Activated effector memory CD4-positive, alpha-beta T cell treated with anti-CD3 and anti-CD28 coated beads, Interleukin-2, amount 50 U/mL, for 16 hours (primary cell): ENCODE data around the gene ASIC3.

Source experiments
- DNase-seq: peaks from one replicate; pipeline ENCODE4 v3.0.0-alpha.2; 2020

Gene ASIC3

GRCh38 chr7:151087245-151088018, 39.1 kb downstream of the ASIC3 start:
- peak; percentile 75 for DNase-seq

DNA sequence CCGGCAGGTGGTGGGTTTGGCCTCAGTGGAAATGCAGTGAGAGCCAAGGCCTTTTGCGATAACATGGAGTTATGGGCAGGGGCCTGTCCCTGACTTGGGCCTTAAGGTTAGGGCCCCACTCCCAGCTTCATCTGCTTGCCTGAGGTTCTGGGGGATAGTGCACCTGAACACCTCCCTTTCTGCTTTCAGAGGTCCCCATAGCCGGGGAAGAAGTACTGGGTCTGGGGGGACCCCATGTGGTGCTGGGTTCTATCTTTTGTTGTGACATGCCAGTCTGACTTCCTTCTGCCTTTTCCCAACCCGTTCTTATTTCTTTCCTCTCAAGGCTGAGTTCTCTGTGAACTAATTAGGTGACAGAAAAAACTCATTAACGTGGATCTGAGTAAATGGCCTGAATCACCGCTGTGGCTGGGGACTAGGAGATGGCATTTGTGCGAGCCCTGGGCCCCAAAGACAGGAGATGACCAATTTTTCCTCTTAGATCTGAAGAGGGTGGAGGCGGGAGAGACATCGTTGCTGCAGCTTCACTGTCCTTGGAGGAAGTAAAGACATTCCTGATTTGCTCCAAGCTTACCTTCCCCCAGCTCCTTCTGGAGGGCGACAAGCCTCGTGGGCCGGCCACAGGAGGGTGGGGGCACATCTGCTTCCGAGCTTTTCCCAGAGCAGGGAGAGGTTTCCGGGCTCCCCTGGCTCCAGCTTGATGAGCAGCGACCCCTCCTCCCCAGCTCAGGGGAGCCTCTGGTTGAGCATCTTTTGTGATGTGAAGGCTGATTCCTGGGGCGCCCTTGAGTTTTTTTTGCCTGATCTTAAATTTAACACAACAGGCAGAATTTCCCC, 39.9 kb downstream of the ASIC3 start:
- no peak for DNase-seq

GRCh38 chr7:151088856-151089699, 40.7 kb downstream of the ASIC3 start:
- DNase-seq = no peak

- DNase-seq = no peak
These were observed 41.8 kb downstream of the ASIC3 start for GRCh38 chr7:151089893-151090730.

DNA sequence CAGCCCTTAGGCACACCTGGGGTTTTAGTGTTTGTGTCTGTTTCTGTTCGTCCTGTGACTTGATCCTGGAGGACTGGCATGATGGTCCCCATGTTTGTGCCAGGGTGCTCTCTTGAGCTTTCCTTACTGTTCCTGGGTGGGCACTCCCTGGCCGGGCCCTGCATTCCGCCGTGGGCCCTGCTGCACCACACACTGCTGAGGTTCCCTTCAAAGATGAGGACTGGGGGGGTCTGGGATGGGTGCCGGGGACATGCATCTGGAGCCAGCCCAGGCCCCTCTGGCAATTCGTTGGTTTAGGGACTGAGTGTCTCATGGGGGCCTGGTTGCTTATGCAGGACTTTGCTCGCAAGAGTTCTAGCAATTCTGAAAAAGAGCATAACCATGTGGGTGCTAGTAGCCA, 42.7 kb downstream of the ASIC3 start:
- DNase-seq = no peak

GRCh38 chr7:151091431-151091830, 43.1 kb downstream of the ASIC3 start:
- DNase-seq = no peak

- no peak for DNase-seq
These were observed 43.7 kb downstream of the ASIC3 start for GRCh38 chr7:151091988-151092387.

GRCh38 chr7:151093748-151094147, 45.4 kb downstream of the ASIC3 start:
- DNase-seq = no peak

DNA sequence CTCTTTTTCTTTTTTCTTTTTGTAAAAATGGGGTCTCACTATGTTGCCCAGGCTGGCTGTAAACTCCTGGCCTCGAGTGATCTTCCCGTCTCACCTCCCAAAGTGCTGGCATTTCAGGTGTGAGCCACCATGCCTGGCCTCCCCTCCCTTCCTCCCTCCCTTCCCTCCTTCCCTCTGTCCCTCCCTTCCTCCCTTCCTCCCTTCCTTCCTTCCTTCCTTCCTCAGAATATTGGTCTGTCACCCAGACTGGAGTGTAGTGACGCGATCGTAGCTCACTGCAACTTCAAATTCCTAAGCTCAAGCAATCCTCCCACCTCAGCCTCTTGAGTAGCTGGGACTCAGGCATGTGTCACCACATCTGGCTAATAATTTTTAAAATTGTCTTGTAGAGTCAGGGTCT, 46.3 kb downstream of the ASIC3 start:
- DNase-seq = no peak

- no peak for DNase-seq
These were observed 46.9 kb downstream of the ASIC3 start for GRCh38 chr7:151095123-151095797.

DNA sequence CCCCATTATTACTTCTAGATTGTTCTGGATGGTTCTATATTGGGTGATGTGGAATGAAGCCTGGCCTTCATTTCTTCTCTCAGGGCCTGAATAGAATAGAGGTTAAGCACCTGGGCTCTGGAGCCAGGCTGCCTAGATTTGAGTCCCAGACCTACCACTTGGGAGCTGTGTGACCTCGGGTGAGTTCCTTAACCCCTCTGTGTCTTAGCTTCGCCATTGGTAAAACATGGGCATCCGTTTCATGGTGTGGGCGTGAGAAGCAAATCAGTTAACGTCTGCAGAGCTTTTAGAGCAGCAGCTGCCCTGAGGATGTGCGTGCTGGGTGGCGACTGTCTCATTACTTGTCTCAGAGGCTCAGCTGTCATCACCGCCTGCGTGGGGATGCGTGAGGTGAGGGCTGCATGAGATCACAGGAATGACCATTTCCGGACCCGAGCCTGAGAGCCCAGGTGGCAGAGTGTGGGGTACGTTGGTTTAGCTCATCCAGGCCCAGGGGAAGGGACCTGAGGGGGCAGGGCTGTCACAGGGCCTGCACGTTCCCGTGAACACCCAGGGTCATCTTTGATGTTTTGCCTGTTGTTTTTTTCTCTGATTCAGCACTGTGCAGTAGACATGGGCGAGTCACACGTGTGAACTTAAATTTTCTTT, 47.6 kb downstream of the ASIC3 start:
- no peak for DNase-seq

DNA sequence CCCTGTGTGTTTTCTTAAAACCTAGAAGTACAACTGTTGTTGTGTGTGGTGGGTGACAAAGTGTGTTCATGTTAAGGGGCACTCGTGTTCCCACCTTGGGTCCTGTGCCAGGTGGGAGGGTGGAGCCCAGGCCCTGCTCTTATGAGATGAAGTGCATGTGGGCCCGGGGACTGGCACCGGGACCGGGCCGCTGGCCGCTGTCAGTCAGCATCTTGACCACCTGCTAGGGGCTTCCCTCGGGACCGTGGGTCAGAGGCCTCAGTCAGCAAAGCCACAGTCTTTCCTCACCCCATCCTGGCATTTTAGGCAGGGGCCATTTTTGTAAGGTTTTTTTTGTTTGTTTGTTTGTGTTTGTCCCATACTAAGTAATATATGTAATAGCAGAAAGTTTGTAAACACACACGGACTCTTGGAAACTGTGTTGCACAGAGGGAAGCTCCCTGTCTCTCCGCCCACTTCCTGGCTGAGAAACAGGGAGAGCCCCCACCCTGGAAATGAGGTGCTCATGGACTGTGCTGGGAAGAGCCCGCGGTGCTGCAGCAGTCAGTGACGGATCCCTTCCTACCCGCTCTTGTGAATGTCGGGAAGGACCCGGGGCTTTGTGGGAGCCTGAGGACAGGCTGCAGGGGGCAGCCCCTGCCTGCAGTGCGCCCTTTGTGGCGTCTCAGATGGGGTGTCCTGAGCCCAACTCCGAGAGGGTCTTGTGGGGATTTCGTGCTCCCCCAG, 51.3 kb downstream of the ASIC3 start:
- no peak for DNase-seq

GRCh38 chr7:151100921-151101320, 52.6 kb downstream of the ASIC3 start:
- DNase-seq = no peak

DNA sequence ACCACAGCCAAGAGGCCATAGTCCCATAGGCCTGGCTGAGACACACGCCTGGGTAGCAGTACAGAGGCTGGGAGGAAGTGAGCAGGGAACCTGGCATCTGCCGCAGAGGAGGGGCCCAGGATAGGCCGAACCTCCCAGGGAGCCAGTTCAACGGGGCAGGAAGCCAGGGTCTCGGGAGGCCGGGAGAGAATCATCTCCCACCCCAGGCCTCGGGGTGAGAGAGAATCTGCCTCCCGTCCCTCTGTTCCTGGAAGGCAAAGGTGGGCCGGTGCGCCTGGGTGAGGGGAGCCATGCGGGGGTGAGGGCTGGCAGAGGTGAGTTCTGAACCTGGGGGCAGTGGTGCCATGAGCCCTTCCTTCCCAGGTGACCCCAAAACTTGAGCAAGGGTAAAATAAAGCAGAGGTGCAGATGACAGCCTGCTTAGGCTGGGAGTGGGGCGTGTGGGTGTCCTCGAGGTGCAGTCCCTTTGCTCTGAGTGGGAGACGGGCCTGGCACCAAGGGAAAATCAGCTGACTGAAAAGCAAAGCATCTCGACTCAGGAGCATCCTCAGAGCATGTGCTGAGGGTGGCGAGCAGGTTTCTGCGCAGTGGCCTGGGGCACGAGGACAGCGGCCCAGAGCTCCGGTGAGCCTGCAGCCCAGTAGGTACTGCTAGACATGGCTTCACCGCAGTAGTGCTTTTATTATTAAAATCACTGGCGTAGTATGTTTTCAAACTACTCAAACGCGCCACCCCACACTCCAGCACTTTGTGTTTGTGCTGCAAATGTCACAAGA, 53.5 kb downstream of the ASIC3 start:
- DNase-seq = no peak
